HK-2 (cell line): Measurements from ENCODE around the gene MAP2.

ENCODE experiments used
- DNase-seq: peaks from one replicate; pipeline ENCODE4 v3.0.0-alpha.2; 2018; ENCODE audit not compliant: unreplicated experiment

MAP2 gene

DNA sequence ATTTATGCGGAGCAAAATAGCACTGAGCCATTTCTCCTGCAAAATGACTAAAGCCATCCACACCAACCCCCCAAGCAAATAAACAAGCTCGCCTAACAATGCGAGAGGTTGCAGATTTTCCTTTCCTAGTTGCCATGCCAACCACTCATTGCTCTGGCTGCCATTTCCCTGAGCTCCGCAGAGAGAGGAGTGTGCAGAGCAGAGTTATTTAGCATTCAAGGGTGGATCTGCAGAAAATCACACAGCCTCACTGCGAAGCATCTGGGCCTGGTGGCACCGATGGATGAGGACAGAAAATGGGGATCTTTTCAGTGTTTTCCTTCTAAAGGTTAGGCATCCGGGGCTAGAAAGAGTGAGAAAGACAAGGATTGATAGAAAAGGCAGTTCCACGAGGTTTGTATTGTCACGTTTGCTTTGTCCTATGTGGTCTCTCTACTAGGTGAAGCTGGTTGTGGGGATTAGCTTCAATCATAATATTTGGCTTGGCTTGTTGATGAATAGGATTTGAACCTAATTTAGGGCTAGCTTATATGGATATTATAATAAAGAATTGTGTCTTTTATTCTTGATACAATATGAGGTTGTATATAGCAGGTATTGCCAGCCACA is 237.5 kb downstream of the MAP2 start:
- no peak for DNase-seq

DNA sequence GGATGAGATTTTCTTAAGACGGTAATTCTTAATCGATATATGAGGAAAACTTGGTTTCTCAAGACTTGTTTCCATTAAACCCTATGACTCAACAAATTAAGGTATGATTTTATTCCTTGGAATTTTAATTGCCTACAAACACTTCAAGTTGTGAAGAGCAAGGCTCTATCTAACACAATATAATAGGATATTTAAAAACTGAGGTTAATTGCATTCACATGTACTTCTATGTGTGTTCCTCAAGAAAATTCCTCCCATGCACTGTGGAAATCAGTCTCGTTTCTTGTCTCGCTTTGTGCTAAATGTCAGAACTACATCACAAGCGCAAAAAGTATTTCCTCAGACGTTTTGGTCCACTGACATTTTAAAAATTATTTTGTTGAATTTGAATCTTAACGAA is 238.2 kb downstream of the MAP2 start:
- no peak for DNase-seq

GRCh38 chr2:209663139-209663538 is 239.3 kb downstream of the MAP2 start:
- peak; percentile 27 for DNase-seq

DNA sequence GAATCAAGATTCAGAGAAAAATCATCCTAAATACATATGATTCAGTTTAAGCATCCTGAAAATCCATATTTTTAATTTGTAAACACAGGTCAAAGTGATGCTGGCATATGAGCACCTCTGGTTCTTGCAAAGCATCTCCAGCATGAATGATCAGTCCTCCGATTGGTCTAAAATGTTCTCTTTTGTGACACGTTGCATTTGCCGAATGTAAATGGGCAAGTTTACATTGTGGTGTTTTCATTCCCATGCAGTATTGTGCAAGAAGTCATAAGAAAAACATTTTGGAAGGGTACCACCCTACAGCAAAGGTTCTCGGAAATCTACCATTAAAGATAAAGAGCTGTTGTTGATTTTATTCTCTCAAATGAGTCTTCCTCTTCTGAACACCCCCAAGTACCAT is 239.8 kb downstream of the MAP2 start:
- no peak for DNase-seq

- DNase-seq: no peak
These were observed 242.4 kb downstream of the MAP2 start for GRCh38 chr2:209666296-209666695.

GRCh38 chr2:209671020-209671680 is 247.3 kb downstream of the MAP2 start:
- no peak for DNase-seq

- no peak for DNase-seq
These were observed 250.0 kb downstream of the MAP2 start for GRCh38 chr2:209673811-209674210.

DNA sequence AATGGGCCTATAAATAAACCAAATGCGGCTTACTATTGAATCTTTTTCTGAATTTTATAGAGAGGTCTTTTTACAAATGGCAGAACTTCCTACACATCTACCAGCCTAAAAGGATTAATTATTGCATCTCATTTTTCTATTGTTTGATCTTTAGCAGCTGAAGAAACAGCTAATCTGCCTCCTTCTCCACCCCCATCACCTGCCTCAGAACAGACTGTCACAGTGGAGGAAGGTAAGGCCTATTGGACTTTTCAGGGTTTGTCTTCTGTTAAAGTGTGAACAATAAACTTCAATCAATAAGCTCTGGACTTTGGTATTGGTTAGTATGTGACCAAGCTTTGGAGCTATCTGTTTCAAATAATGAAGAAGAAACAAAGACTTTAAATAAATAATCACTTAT is 256.7 kb downstream of the MAP2 start:
- no peak for DNase-seq

GRCh38 chr2:209681201-209681735 is 257.4 kb downstream of the MAP2 start:
- DNase-seq: no peak

DNA sequence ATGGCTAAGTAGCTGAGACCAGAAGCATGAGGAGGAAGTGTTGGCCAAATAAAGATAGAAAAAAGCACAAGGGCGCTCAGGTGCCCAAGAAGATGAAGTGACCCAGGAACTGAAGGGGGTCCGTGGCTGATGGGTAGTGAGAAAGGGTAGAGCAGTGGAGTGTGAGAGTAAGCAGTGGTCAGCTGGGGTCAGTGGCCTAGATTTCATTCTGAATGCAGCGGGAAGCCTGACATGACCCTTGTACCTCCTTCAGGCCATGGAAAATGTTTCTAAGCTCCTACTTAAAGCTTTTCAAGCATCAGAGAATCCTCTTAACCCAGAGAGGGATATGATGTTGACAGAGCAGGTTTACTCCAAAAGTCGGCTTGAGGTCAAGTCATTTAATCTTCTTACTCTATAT is 258.8 kb downstream of the MAP2 start:
- no peak for DNase-seq

DNA sequence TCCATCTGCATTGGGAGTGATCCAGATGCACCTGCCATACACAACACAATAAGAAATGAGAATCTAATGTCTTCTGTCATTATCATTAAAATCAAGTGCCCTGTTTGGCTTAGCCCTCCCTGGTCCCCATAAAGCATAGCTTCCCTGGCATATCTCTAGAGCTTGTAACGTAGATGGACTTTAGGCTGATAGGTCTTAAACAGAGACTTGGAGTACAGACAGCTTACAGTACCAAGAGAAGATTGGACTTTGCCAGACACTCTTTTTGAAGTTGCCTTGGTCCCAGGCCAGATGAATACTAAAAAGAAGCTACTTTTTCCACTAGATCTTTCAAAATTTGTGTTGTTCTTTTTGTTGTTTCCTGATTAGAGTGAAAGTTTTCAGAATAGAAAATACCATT is 261.5 kb downstream of the MAP2 start:
- DNase-seq: no peak

GRCh38 chr2:209685963-209686362 is 262.1 kb downstream of the MAP2 start:
- no peak for DNase-seq

- DNase-seq: no peak
These were observed 262.6 kb downstream of the MAP2 start for GRCh38 chr2:209686448-209686847.

- DNase-seq: no peak
These were observed 263.6 kb downstream of the MAP2 start for GRCh38 chr2:209687323-209687969.

DNA sequence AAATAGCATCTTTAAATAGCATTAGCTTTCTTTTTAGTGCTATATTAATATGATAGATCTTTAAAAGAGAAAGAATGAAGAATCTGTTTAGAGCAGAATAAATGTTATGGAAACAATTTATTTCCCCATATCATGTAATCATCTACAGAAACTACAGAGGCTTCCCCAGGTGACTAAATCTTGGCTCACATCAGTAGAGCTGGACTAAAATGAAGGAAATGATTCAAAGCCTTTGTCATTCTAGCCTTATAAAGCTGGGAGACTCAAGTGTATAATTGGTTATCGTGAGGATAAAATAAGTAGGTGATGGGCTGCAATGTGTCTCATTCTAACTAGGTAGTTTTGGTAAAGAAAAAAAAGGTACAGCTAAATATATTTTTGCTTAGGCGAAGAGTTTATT is 264.5 kb downstream of the MAP2 start:
- no peak for DNase-seq

GRCh38 chr2:209690029-209690754 is 266.3 kb downstream of the MAP2 start:
- DNase-seq: no peak

- no peak for DNase-seq
These were observed 270.9 kb downstream of the MAP2 start for GRCh38 chr2:209694748-209695147.

GRCh38 chr2:209696836-209697711 is 273.2 kb downstream of the MAP2 start:
- DNase-seq: no peak

DNA sequence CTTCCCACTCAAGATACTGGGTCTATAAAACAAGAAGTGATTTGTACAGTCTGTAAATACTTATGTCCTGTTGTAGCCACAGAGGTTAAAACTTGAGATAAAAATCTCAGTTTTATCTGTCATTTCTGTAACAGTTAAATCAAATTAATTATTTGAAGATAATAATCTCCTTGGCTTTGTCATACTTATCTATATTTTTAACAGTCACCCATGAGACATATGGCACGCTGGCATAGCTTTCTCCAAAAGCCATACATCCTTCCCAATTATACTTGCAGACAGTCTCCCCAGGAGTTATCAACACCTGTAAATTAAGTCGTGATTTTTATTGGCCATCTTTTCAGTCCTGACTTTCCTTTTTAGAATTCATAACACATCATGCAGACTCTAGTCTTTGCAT is 278.9 kb downstream of the MAP2 start:
- DNase-seq: no peak

- no peak for DNase-seq
These were observed 289.4 kb downstream of the MAP2 start for GRCh38 chr2:209713219-209713618.

GRCh38 chr2:209719034-209719433 is 295.2 kb downstream of the MAP2 start:
- no peak for DNase-seq
